Uterus (tissue), 2 donors: ENCODE measurements around the gene WNK1.

ENCODE experiments used
- POLR2A ChIP-seq, 2 donors: fragments of 450-650 bp; IDR thresholded peaks; one replicate each; pipeline ENCODE4 v1.6.1; 2016; ENCODE audit warnings: antibody characterized with exemption in 2 of 2, mild to moderate bottlenecking in 1 of 2, moderate library complexity in 1 of 2
- TF ChIP-seq, protein P1 (sequence below), 4 experiments: fragments of 200-600 bp in 2 of 4; fragments of 450-650 bp in 2 of 4; sonication (generic) in 2 of 4; IDR thresholded peaks; one replicate each; pipeline ENCODE4 v1.5.1; 2016 to 2019; ENCODE audit warnings: antibody characterized with exemption in 4 of 4, mild to moderate bottlenecking in 2 of 4, moderate library complexity in 1 of 4

DNA sequence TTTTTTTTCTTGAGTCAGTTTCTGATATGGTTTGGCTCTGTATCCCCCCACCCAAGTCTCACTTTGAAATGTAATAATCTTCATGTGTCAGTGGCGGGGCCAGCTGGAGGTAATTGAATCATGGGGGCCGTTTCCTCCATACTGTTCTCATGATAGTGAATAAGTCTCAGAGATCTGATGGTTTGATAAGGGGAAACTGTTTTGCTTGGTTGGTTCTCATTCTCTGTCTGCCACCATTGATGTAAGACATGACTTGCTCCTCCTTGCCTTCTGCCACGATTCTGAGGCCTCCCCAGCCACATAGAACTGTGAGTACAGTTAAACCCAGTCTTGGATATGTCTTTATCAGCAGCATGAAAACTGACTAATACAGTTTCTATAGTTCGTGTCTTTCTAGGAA lies 42.9 kb downstream of the WNK1 start:
- TF ChIP-seq, protein P1, sequence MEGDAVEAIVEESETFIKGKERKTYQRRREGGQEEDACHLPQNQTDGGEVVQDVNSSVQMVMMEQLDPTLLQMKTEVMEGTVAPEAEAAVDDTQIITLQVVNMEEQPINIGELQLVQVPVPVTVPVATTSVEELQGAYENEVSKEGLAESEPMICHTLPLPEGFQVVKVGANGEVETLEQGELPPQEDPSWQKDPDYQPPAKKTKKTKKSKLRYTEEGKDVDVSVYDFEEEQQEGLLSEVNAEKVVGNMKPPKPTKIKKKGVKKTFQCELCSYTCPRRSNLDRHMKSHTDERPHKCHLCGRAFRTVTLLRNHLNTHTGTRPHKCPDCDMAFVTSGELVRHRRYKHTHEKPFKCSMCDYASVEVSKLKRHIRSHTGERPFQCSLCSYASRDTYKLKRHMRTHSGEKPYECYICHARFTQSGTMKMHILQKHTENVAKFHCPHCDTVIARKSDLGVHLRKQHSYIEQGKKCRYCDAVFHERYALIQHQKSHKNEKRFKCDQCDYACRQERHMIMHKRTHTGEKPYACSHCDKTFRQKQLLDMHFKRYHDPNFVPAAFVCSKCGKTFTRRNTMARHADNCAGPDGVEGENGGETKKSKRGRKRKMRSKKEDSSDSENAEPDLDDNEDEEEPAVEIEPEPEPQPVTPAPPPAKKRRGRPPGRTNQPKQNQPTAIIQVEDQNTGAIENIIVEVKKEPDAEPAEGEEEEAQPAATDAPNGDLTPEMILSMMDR (IDR thresholded peaks at IDR 0.05): no peak
- TF ChIP-seq POLR2A (IDR thresholded peaks at IDR 0.05): no peak
